AG04450 (cell line): ENCODE data around the gene TMEM9. TPM values are rescaled to one million over a fixed set of nuclear protein-coding genes. Genes with fewer than 3 reads are reported as not detected.

Source experiments
- CTCF ChIA-PET: fragments of 300-600, 350-600 bp; formaldehyde crosslinking; extraction: SDS; loops from one replicate; lab custom pipeline; 2022; ENCODE audit warnings: antibody characterized with exemption, inconsistent platforms; lab: Charles Lee
- POLR2A ChIA-PET: fragments of 350-600 bp; formaldehyde crosslinking; extraction: SDS; loops from one replicate; lab custom pipeline; 2021; ENCODE audit warnings: antibody characterized with exemption, inconsistent platforms; lab: Yijun Ruan, JAX
- DNase-seq: peaks from one replicate; pipeline ENCODE4 v3.0.0-alpha.2; 2011; ENCODE audit warnings: low read depth, low spot score
- H3K27ac ChIP-seq: one replicate; pipeline ENCODE4 v1.5.1; 2012; ENCODE audit warnings: low read depth, low read length, control low read depth
- H3K27me3 ChIP-seq: one replicate; pipeline ENCODE4 v1.6.0; 2012; ENCODE audit warnings: low read length; ENCODE audit not compliant: control insufficient read depth, insufficient read depth
- H3K4me3 ChIP-seq: 2 replicates; pipeline ENCODE4 v1.5.1; 2011; ENCODE audit warnings: mild to moderate bottlenecking, low read depth, low read length, control low read depth
- H3K9me3 ChIP-seq: 2 replicates; pipeline ENCODE4 v1.5.1; 2012; ENCODE audit warnings: low read length; ENCODE audit not compliant: control insufficient read depth, insufficient read depth
- CTCF ChIP-seq: IDR thresholded peaks from 2 replicates; pipeline ENCODE4 v1.5.1; 2011; ENCODE audit warnings: low read depth, low read length, control low read depth, inconsistent platforms
- polyA plus RNA-seq: library from polyadenylated mRNA; depleted of rRNA; stranded (reverse); fragments of >200 nt; gene quantifications from 2 replicates; pipeline ENCODE4 v1.2.3, GENCODE V29; 2011

The TMEM9 gene
- polyA plus RNA-seq, 1 experiment, result 81.7 TPM

- no peak overlapping the region for H3K4me3 ChIP-seq
- CTCF ChIA-PET, result no interaction called here
- POLR2A ChIA-PET, result no interaction called here
Observed at GRCh38 chr1:201143726-201144635, 10.3 kb downstream of the TMEM9 start.

GRCh38 chr1:201142849-201143725 is 11.2 kb downstream of the TMEM9 start:
- TF ChIP-seq CTCF, result no peak
- ChIA-PET POLR2A (no interaction called here), CTCF (no interaction called here)
- no peak for DNase-seq
- no peak overlapping the region for H3K4me3 ChIP-seq
- H3K27me3 ChIP-seq, result no peaks in the 10 kb centered on the region
- no peaks in the 10 kb centered on the region for H3K9me3 ChIP-seq
- no peak overlapping the region for H3K27ac ChIP-seq

More at GRCh38 chr1:201143726-201144635, 10.3 kb downstream of the TMEM9 start:
- no peak overlapping the region for H3K27ac ChIP-seq
- TF ChIP-seq CTCF, result no peak
- H3K9me3 ChIP-seq, result no peaks in the 10 kb centered on the region
- DNase-seq, result no peak
- no peaks in the 10 kb centered on the region for H3K27me3 ChIP-seq

- Histone ChIP-seq H3K27ac (no peak overlapping the region), H3K9me3 (no peaks in the 10 kb centered on the region), H3K4me3 (no peak overlapping the region), H3K27me3 (no peaks in the 10 kb centered on the region)
- DNase-seq, result no peak
- ChIA-PET POLR2A (no interaction called here), CTCF (no interaction called here)
- TF ChIP-seq CTCF, result no peak
Observed at GRCh38 chr1:201142011-201142848, 12.0 kb downstream of the TMEM9 start.

- ChIA-PET CTCF (no interaction called here), POLR2A (no interaction called here)
- DNase-seq, result no peak
- H3K27ac ChIP-seq, result no peak overlapping the region
- H3K9me3 ChIP-seq, result no peaks in the 10 kb centered on the region
- H3K27me3 ChIP-seq, result no peaks in the 10 kb centered on the region
- H3K4me3 ChIP-seq, result no peak overlapping the region
- no peak for TF ChIP-seq CTCF
Observed at GRCh38 chr1:201141418-201141817, 12.9 kb downstream of the TMEM9 start.
